Skeletal muscle cell (primary cell): ENCODE results near the gene S100P.
A peak's percentile ranks its signal among the peaks of the same experiment; 100 is the strongest.
"Not testable (repeated sequence)": the region's sequence is repeated elsewhere in the genome, so short reads cannot be mapped to it uniquely, and the experiment has no call there.

Source experiments
- DNase-seq: peaks from one replicate; pipeline ENCODE4 v3.0.0-alpha.2; 2010; ENCODE audit warnings: low read depth
- H3K4me3 ChIP-seq: 2 replicates; pipeline ENCODE4 v1.5.1; 2011; ENCODE audit warnings: low read depth, mild to moderate bottlenecking, control low read depth, low read length, moderate library complexity

S100P gene

DNA sequence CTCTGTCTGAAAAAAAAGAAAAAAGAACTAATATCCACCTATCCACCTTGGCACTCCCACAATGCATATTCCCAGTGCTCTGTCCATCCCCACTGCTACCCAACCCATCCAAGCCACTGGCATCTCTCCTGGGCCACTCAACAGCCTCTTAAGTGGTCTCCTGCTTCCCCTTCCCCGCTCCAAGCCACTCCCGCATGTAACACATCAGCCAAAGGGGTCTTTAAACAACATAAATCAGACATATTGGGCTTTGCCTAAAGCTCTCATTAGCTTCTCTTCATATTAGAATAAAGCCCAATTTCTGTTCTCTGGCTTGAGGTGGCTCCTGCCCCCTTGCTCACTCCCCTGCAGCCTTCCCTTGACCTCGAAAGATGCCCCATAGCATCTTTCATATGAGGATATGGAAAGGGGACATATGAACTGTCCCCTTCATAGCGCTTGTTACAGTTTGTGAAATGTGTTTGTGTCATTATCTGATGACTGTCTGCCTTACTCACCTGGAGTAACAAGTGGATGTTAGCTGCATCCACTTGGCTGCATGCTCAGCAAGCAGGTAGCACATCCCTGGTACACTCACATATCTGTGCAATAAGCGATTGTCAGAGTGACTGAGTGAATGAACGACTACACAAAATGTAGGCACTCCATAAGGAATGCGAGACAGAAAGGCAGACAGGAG, 25.4 kb downstream of the S100P start:
- DNase-seq: no peak
- no peak overlapping the region for H3K4me3 ChIP-seq

DNA sequence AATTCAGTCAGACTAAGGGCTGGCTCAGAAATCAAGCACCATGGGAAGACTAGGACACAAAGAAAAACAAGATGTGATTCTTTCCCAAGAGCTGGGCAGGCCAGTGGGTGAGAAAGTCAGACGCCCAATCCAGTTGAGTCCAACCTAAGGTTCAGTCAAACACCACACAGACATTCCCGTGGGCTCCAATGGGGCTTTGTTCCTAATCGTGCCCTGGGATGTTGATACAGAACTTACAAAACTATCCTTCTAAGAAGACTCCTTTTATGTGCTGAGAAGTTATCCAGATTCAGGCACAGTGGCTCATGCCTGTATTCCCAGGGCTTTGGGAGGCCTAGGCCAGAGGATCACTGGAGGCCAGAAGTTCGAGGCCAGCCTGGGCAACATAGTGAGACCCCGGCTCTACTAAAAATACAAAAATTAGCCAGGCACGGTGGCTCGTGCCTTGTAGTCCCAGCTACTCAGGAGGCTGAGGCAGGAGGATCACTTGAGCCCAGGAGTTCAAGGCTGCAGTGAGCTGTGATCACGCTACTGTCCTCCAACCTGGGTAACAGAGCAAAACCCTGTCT, 26.0 kb downstream of the S100P start:
- no peak for DNase-seq
- no peak overlapping the region for H3K4me3 ChIP-seq

DNA sequence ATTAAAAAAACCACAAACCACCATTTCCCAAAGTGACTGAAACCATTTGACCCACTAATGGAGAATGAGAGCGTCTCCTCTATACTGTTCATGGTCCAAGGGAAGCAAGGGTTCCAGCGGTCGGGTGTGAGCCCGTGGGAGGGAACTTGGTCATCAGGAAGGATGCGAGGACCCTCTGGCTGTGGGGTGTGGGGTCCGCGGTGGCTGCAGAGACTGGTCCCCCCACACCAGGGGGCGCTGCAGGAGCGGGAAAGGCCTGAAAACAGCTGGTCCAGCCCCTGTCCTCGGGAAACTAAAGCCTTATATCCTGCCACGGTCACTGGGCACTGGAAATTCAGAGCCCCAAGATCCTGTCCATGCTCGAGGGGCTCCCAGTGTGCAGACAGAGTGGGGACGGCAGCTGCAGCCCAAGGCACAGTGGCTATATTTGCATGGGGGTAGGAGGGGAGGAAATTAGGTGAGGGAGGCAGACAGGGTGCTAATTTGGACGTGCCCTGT, 26.6 kb downstream of the S100P start:
- H3K4me3 ChIP-seq: no peak overlapping the region
- no peak for DNase-seq

DNA sequence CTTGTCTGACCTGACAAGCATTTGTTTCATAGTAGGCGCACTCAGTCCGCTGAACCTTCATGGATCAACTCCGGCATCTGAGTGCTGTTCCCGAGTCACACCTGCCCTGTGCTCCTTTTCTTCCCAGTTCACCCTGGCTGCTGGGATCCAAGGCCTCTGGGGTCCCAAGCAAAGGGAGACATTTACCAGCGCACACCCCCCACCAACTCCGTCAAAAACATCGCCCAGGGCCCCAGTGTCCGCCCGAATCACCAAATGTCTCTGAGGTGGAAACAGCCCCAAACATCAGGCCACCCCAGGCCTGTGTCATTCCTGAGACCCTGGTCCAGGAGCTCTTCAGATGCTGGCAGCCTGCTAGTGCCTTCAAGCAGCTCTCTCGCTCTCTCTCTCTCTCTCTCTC, 27.4 kb downstream of the S100P start:
- no peak overlapping the region for H3K4me3 ChIP-seq
- no peak for DNase-seq

DNA sequence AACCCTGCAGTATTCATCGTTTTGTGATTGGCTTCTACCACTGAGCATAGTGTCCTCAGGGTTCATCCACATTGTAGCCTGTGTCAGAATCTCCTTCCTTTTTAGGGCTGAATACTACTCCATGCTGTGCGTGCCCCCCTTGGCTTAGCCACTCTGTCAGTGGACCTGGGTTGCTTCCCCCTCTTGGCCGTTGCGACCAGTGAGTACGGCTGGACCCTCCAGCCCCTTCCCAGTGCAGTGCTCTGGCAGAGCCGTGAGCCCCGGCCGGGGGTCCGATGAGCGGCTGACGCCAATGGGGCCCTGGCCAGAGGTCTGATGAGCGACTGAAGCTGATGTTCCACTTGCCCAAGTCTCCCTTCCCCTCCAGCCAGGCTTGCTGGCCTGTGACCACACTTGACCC, 29.2 kb downstream of the S100P start:
- H3K4me3 ChIP-seq: no peak overlapping the region
- no peak for DNase-seq

DNA sequence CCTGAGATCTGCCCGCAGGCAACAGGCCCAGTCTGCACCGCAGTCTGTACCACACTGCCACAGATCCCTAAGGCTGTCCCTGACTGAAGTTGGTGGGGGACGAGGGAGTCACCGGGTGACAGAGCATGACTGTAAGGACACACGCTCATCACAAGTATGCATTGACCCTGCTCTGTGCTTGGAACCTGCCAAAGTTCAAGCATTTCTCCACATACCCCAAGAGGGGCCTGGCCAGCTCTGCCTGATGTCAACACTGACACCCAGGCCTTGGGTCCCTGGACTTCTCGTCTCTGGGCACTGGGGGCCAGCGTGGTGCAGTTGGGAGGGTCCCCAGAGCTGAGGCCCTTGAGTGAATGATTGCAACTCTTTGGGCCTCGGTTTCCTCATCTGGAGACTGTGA, 30.2 kb downstream of the S100P start:
- DNase-seq: no peak

DNA sequence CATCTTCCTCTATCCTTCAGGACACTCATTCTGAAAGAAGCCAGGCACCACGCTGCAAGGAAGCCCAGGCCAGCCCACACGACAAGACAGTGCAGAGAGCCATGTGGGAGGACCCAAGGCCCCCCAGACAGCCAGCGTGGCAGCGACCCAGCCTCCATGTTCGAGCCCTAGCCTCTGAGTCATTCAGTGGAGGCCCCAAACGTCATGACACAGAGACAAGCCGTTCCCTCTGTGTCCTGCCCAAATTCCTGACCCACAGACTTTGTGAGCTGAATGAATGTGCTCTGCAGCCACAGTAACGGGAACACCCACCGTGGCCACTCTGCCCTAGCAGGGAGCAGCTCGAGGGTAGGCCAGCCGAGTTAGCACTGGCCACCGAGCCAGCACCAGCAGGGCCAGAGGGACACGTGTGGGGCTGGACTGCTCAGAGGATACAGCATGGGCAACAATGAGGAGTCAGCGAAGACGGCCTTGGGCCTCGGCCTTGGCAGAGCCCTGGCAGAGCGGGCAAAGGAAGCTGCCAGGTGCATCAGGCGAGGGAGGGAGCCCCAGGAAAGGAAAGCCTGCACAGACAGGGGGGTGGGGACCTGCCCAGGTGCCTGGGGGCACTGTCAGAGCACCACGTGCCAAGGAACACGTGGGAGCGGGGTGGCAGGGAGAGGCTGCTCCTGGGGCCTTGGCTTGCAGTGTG, 30.9 kb downstream of the S100P start:
- DNase-seq: no peak
- no peak overlapping the region for H3K4me3 ChIP-seq

More for the DNA sequence above, 30.2 kb downstream of the S100P start:
- H3K4me3 ChIP-seq: no peak overlapping the region

DNA sequence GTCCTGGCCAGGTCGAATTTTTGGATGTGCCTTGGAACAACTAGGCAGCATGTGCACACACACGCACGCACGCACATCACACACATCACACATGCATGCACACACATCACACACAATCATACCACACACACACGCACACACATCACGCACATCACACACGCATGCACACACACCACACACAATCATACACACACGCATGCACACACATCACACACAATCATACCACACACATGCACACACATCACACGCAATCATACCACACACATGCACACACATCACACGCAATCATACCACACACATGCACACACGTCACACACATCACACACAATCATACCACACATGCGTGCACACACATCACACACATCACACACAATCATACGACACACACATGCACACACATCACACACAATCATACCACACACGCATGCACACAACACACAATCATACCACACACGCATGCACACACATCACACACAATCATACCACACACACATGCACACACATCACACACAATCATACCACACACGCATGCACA, 31.8 kb downstream of the S100P start:
- not testable (repeated sequence) for H3K4me3 ChIP-seq, DNase-seq

DNA sequence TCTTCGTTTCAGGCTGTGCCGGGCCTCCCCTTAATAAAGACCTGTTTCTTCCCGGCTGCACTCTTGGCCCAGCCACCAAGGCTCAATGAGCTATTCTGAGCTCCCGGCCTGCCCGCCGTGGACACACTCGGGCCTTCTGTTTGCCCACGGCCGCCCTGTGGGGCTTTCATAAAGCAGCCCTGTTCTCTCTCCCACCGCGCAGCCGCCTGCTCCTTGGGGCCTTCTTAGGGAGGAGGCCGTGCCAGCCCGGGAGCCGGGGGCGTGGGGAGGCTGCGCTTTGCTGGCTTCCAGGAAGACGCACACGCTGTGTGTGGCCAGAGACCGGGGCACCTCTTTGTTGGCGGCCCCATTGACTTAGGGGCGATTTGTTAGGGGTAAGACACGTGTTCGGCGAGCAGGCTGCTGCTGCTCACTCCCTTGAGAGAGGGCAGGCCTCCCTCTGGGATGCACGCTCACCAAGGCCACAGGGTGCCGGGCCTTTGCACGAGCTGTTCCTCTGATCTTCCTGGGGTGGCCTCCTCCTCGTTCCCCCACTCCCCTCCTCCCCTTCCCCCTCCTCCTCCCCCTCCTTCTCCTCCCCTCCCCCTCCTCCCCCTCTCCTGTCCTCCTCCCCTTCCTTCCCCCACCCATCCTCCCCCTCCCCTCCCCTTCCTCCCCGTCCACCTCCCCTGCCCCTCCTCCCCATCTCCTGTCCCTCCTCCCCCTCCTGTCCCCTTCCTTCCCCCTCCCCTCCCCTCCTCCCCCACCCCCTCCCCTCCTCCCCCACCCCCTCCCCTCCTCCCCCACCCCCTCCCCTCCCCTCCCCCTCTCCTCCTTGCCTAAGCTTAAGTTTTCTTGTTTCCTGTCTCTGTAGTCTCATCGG, 33.6 kb downstream of the S100P start:
- no peak overlapping the region for H3K4me3 ChIP-seq
- no peak for DNase-seq

DNA sequence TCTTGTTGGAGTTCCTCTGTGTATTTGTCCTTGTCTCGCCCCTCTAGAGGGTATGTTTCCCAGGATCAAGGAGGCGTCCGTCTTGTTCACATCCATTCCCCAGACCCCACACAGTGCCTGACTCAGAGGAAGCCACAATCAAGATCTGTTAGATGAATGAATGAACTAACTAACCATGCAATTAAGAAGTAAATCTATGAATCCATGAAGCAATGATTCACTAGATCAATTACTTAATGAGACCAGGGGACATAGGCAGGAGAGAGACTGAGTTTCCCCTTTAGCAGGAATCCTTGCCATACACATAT, 34.2 kb downstream of the S100P start:
- no peak for DNase-seq
- no peak overlapping the region for H3K4me3 ChIP-seq

DNA sequence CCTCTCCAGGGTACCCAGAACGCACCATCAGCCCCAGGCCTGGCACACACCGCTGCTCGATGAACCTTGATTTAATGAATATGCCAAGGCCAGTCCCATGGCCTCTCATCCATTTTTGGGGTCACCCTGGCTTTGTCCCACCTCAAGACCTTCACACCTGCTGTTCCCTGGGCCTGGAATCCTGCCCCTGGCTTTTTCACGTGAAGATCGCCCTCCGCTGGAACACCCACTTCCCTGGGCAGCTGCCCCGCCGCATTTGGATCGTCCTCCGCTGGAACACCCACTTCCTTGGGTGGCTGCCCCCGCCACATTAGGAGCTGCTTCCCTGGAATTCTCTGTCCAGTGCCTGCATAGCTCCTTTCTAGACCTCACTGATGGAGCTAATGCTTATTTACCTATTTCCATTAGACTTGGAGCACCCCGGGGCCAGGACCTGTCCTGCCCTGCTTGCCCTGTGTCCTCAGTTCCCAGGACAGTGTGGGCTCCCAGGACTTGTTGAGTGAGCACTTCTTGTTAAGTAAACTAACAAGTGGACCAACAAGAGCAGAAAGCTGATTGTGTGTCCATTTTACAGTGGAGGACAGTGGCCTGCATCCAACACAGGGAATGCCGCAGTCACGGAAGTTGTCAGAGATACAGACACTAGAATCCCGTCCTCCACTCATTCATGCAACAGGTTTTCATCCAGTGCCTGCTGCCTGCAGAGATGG, 34.8 kb downstream of the S100P start:
- no peak overlapping the region for H3K4me3 ChIP-seq
- no peak for DNase-seq

DNA sequence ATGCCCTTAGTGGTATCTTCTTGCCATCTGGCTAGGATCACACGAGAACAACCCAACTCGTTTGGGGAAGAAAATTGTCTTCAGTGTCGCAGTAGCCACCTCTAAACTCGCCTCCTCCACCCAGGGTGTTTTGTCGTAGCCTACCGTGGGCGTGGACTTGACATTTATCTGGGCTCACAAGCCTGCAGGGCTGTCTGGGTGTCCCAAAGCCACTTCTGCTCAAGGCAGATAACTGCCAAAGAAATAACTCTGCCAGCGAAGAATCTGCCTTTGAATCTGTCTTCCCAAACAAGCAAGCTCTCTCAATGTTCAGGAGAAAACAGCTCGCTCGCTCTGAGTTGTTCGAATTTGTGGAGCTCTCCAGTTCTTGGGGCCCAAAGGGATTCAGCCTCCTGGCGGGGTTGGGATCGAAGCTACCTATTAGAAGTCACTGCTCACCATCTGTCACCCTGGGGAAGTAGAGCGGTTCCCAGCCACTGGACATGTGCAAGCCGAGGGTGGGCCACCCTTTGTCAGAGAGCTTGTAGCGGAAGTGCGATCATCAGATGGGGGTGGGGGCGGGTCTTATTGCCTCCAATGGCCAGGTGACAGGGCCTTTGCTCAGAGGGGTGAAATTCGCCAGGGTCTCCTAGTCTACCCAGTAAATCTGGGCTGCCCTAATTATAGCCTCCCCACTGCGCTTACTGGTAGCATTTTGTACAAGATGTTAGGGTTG, 37.1 kb downstream of the S100P start:
- no peak for DNase-seq
- no peak overlapping the region for H3K4me3 ChIP-seq

DNA sequence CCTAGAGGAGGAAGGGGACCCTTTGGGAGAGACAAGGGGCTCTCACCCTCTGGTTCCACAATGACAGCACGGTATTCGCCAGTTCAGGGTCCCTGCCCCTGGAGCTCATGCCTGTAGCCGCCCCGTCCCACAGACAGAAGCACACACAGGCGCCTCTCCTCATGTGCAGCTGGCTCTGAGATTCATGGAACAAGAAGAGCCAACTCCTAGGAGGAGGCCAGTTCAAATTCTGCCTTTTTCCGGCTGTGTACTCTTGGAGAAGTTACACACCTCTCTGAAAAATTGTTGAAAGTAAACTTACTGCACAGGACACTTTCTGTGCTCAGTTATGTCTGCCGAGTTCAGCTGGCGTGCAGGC, 37.6 kb downstream of the S100P start:
- DNase-seq: no peak

DNA sequence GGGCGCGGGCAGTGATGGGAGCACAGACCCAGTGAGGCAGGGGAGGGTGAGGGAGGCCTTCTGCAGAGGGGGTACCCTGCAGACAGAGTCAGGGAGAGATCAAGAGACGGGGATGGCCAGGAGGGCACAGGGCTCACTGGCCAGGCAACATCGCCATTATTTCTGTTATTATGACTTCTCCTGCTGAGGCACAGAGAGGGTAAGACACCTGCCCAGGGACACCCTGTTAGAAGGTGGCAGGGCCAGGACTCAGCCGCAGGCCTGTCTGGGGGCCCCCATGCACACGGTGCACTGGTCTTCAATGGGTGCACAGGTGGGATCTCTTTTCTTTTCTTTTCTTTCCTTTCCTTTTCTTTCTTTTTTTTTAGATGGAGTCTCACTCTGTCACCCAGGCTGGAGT, 38.1 kb downstream of the S100P start:
- DNase-seq: no peak
- no peak overlapping the region for H3K4me3 ChIP-seq

More for the DNA sequence above, 37.6 kb downstream of the S100P start:
- no peak overlapping the region for H3K4me3 ChIP-seq

DNA sequence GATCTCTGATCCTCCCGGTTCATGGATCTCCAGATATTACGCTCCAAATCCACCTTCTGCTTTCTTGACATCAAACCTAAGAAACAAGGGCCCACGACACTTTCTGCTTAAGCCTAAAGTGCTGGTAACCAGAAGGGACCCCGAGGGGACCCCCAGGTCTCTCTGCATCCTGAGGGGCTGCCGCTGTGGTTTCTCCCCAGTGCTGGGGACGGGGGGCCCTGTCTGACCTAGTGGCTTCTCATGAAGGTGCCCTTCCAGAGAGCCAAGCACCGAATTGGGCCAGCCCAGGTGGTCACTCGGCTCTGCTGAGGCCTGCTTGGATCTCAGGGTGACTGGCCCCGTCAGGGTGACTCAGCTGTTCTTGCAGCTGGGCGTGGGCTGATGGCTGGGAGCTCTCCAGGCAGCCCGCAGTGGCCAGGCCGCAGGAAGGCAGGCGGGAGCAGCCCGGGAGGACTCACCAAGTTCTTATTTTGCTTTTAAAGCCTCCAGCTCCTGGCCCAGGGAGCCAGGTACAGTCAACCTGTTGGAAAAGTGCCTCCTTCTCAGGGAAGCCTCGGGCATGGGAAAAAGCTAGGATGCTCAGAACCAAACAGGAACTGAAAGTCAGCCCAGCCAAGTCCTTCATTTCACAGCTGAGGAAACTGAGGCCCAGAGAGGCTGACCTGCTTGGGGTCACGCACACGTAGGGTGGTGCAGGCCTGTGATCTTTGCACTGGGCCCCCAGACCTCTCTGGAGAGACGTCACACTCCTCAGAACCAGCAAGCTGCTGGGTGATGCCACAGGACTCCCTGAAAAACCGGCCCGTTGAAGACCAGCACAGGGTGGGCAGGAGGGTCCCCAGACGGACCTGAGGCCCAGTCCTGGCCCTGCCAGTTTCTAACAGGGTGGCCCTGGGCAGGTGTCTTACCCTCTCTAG, 39.0 kb downstream of the S100P start:
- peak; percentile 83 for DNase-seq
- no peak overlapping the region for H3K4me3 ChIP-seq

DNA sequence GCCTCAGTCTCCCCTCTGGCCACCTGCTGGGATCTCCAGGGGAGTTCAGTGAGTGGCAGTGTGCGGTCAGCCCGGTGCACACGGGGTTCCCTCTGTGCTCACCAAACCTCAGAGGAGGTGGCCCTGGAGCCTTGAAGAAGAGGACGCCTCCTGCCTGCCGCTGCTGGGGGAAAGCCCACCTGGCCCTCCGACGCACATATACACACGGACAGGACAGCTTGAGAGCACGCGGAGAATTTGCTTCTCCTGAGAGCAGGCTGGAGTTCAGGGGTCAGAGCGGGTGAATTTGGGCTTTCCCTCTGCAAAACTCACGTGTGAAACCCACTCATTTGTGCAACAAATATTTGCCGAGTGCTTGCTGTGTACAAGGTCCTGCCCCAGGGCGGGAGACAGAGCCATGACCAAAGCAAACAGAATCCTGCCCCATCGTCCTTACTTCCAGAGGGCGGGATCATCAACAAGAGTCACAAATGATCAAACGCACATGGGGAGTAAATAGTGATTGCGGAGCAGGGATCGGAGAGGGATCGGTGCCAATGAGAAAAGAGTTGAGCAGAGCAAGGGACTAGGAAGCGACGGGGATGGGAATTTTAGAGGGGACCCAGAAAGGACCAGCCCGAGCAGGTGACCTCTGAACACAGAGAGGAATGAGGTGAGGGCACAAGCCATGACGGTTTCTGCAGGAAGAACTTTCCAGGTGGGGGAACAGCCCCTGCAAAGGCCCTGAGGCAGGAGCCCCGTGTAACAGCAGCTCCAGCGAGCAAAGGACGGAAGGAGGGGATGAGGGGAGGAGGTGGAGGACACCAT, 39.9 kb downstream of the S100P start:
- no peak overlapping the region for H3K4me3 ChIP-seq
- DNase-seq: no peak

DNA sequence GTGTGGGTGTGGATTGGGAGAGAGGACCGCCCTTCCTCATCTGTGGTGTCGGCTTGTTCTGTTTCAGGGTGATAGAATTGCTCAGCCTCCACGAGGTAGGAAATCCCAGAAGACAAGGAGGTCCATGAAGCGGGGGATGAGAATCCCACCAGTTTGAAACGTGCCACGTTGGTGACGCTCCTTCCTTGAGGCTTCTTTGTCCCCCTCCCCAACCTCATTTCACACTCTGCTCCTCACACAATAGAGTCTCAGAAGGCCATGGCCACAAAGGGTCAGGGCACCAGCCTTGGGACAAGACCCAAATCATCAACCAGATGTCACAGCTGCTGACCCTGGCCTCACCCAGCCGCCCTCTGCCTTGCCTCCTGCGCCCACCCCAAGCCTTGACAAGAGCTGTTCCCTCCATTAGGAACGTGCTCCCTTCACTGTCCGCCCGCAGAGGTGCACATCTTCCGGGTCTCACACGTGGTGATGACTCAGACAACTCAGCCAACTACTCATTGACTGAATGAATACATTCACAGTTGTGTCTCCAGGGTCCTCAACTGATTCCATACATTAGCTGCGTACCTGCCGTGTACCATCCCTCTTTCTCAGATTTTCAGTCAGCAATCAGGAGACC, 40.6 kb downstream of the S100P start:
- H3K4me3 ChIP-seq: no peak overlapping the region
- no peak for DNase-seq
